Measurements from ENCODE around the gene QARS1.
A peak's percentile ranks its signal among the peaks of the same experiment; 100 is the strongest.

The QARS1 gene

DNA sequence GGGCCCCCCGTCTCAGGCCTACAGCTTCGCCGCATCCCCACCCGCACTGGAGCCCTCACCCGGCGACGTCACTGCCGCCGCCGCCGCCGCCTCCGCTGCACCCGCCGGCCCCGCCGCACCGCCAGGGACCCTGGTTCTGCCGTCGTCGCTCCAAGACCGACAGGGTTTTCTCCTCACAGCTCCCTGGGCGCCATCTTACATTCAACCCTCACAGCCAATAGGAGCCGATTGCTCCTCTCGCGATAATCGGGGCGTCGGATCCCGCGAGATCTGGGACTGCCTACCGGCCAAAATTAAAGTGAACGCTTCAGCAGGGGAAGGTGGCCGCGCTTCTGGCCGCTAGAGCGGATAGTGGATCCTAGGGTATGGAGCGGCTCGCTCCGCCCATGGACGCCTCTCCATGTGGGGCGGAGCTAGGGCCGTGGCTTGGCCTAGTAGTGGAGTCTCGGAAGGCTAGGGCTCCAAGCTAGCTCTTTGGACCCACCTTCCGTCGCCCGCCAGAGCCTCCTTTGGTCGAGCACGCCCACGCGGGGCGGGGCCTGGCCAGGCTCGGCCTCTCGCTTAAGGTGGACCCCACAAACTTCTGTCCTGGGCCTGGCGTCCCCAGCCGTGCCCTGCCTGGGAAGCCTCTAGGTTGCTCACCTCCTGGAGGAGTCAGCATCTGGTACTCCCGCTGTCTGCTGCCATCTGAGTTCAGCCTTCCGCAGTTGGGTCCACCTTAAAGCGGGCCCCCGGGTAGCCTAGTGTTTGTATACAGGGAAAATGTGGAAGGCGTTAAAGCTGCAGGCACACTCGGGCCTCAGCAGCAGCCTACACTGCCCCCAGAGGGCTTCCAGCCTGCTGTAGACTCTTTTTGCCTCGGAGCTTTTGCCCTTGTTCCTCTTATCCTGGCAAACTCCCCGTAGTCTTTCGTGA, 10.4 kb downstream of the QARS1 start, which contains the start of gene QRICH1:
TSS of gene QRICH1 (minus strand) at position 219 of the 915 bp plus-strand sequence. CDS start 17,054 bp downstream, outside the sequence.
- TF ChIP-seq CTCF (IDR thresholded peaks at IDR 0.05; ENCODE audit: low read depth, low read length, missing control alignments) = peak; percentile 75
- peak; percentile 93 for DNase-seq (ENCODE audit: low read depth)
- H3K4me3 ChIP-seq (ENCODE audit: low read depth, low read length) = peak within 1 kb of the TSS; percentile 79

GRCh38 chr3:49092938-49093852, 11.4 kb downstream of the QARS1 start:
- no peak for TF ChIP-seq CTCF (IDR thresholded peaks at IDR 0.05; ENCODE audit: low read depth, low read length, missing control alignments)
- peak; percentile 45 for DNase-seq (ENCODE audit: low read depth)
- peak overlapping the region; percentile 79 for H3K4me3 ChIP-seq (ENCODE audit: low read depth, low read length)

- TF ChIP-seq CTCF (IDR thresholded peaks at IDR 0.05; ENCODE audit: low read depth, low read length, missing control alignments) = no peak
- no peak for DNase-seq (ENCODE audit: low read depth)
- H3K4me3 ChIP-seq (ENCODE audit: low read depth, low read length) = no peak overlapping the region
Measured at GRCh38 chr3:49081429-49081828, 23.1 kb downstream of the QARS1 start.

- TF ChIP-seq CTCF (IDR thresholded peaks at IDR 0.05; ENCODE audit: low read depth, low read length, missing control alignments) = no peak
- H3K4me3 ChIP-seq (ENCODE audit: low read depth, low read length) = no peak overlapping the region
- no peak for DNase-seq (ENCODE audit: low read depth)
Measured at GRCh38 chr3:49079270-49079669, 25.3 kb downstream of the QARS1 start.

GRCh38 chr3:49076646-49077045, 27.9 kb downstream of the QARS1 start:
- DNase-seq (ENCODE audit: low read depth) = no peak
- H3K4me3 ChIP-seq (ENCODE audit: low read depth, low read length) = no peak overlapping the region
- TF ChIP-seq CTCF (IDR thresholded peaks at IDR 0.05; ENCODE audit: low read depth, low read length, missing control alignments) = no peak

GRCh38 chr3:49076116-49076515, 28.4 kb downstream of the QARS1 start:
- H3K4me3 ChIP-seq (ENCODE audit: low read depth, low read length) = no peak overlapping the region
- no peak for DNase-seq (ENCODE audit: low read depth)
- no peak for TF ChIP-seq CTCF (IDR thresholded peaks at IDR 0.05; ENCODE audit: low read depth, low read length, missing control alignments)

All from GM12864 (cell line).